Kidney (tissue), 14 donors: ENCODE data around the gene KIAA1328. TPM values are rescaled to one million over a fixed set of nuclear protein-coding genes. Genes with fewer than 3 reads are reported as not detected.
A peak's percentile ranks its signal among the peaks of the same experiment; 100 is the strongest.

Experiments used
- DNase-seq, 5 donors: peaks; one replicate each; pipeline ENCODE4 v3.0.0-alpha.2; 2013 to 2020
- FAIRE-seq: peaks from 2 replicates; lab custom pipeline; 2012; peaks lifted over from hg19 to GRCh38; lab: Jason Lieb, UNC
- H3K27ac ChIP-seq, 2 donors: one replicate each; pipeline ENCODE4 v1.7.0; 2013; ENCODE audit warnings: low read depth in 2 of 2, low read length in 2 of 2, inconsistent platforms in 1 of 2
- H3K27me3 ChIP-seq: one replicate; pipeline ENCODE4 v1.7.1; 2013; ENCODE audit warnings: low read length, inconsistent platforms; ENCODE audit not compliant: control insufficient read depth, insufficient read depth
- H3K36me3 ChIP-seq, 3 donors: one replicate each; pipeline versions ENCODE4 v1.7.0 to v1.7.1; 2013; ENCODE audit warnings: low read length in 3 of 3, control low read depth in 1 of 3, inconsistent platforms in 1 of 3; ENCODE audit not compliant: insufficient read depth in 3 of 3, control insufficient read depth in 2 of 3
- H3K4me1 ChIP-seq, 3 donors: one replicate each; pipeline versions ENCODE4 v1.7.0 to v1.7.1; 2013; ENCODE audit warnings: low read length in 3 of 3, inconsistent platforms in 1 of 3, low read depth in 1 of 3; ENCODE audit not compliant: control insufficient read depth in 2 of 3, insufficient read depth in 2 of 3
- H3K4me3 ChIP-seq, 3 donors: one replicate each; pipeline versions ENCODE4 v1.7.0 to v1.8.1; 2013; ENCODE audit warnings: low read length in 3 of 3, control low read depth in 1 of 3, inconsistent platforms in 1 of 3
- H3K9ac ChIP-seq, 3 donors: one replicate each; pipeline versions ENCODE4 v1.7.0 to v1.7.1; 2013; ENCODE audit warnings: low read length in 3 of 3, control low read depth in 1 of 3, inconsistent platforms in 1 of 3
- H3K9me3 ChIP-seq, 3 donors: one replicate each; pipeline versions ENCODE4 v1.7.0 to v1.7.1; 2013; ENCODE audit warnings: low read length in 3 of 3, control low read depth in 1 of 3, inconsistent platforms in 1 of 3; ENCODE audit not compliant: control insufficient read depth in 2 of 3, insufficient read depth in 1 of 3
- CTCF ChIP-seq: IDR thresholded peaks from 3 replicates; pipeline ENCODE4 v1.5.1; 2012; ENCODE audit warnings: mild to moderate bottlenecking, moderate library complexity, borderline replicate concordance; ENCODE audit not compliant: insufficient read depth; ENCODE audit errors: extremely low read depth
- intact Hi-C: fragments of 100-400 bp; cut with DNase I; formaldehyde crosslinking; loops from one replicate; pipeline ENCODE4 v1.11.1; 2022
- polyA plus RNA-seq: library from polyadenylated mRNA; stranded (reverse); fragments of 350-450 nt; fragmentation: Illumina TruSeq; extraction: RNeasy Lipid Tissue Mini Kit (QIAGEN cat#74804); gene quantifications from one replicate; pipeline ENCODE4 v1.2.3, GENCODE V29; 2014; ENCODE audit warnings: low read depth, low replicate concordance; ENCODE audit not compliant: insufficient read depth
- total RNA-seq: library from RNA; stranded (reverse); fragmentation: NEBNext Ultra II Directional; extraction: Animal tissue kit (Norgen Biotek cat#: 25700); gene quantifications from one replicate; pipeline ENCODE4 v1.2.1, GENCODE V29; 2021
- donor health status: control.
- donor health status: control.
- donor health status: control.
- donor health status: control.
- donor health status: control.
- donor health status: DM: yes; HTN: yes; CAD: no.
- donor health status: Normal renal cell carcinoma (clear cell type).

Gene KIAA1328
- total and polyA plus RNA-seq, 2 donors from 2014 or later: 2.7 to 11.6 TPM

- no peak overlapping the region for H3K4me3 ChIP-seq
- no peak for FAIRE-seq
- H3K4me1 ChIP-seq: no peaks in the 10 kb centered on the region
- TF ChIP-seq CTCF: no peak
- no peak overlapping the region for H3K27ac ChIP-seq
- intact Hi-C loops: no loop called here
- H3K27me3 ChIP-seq: no peaks in the 10 kb centered on the region
- peaks cover 0 to 15% (median 2%) of the 10 kb centered on the region in 3 donors for H3K36me3 ChIP-seq
- H3K9ac ChIP-seq: no peak overlapping the region
- DNase-seq: peak in 1 of 5 donors; percentile 38
- H3K9me3 ChIP-seq: no peaks in the 10 kb centered on the region
These were observed 16.2 kb upstream of the KIAA1328 start for GRCh38 chr18:36812678-36813077.

GRCh38 chr18:36813101-36813775 is 15.7 kb upstream of the KIAA1328 start:
- no peak overlapping the region for H3K4me3 ChIP-seq
- DNase-seq (no peak), FAIRE-seq (no peak)
- no peak overlapping the region for H3K27ac ChIP-seq
- intact Hi-C loops: no loop called here
- no peak for TF ChIP-seq CTCF
- no peaks in the 10 kb centered on the region for H3K9me3 ChIP-seq
- no peaks in the 10 kb centered on the region for H3K4me1 ChIP-seq
- peaks cover 0 to 13% (median 0%) of the 10 kb centered on the region in 3 donors for H3K36me3 ChIP-seq
- no peak overlapping the region for H3K9ac ChIP-seq
- no peaks in the 10 kb centered on the region for H3K27me3 ChIP-seq

- no peaks in the 10 kb centered on the region for H3K4me1 ChIP-seq
These were observed 15.1 kb upstream of the KIAA1328 start for GRCh38 chr18:36813824-36814223.

More at GRCh38 chr18:36813824-36814223, 15.1 kb upstream of the KIAA1328 start:
- DNase-seq: no peak
- Histone ChIP-seq H3K9me3 (no peaks in the 10 kb centered on the region), H3K27me3 (no peaks in the 10 kb centered on the region), H3K27ac (no peak overlapping the region), H3K4me3 (no peak overlapping the region), H3K9ac (no peak overlapping the region), H3K36me3 (peaks cover 0 to 13% (median 2%) of the 10 kb centered on the region in 3 donors)
- FAIRE-seq: no peak
- no peak for TF ChIP-seq CTCF
- intact Hi-C loops: no loop called here
